Measurements from ENCODE around the gene NOS1AP. TPM values are rescaled to one million over a fixed set of nuclear protein-coding genes. Genes with fewer than 3 reads are reported as not detected.

NOS1AP gene
- total RNA-seq, 1 donor from 2014 or later = 20.7 TPM

- no peak for DNase-seq (ENCODE audit: low spot score)
These were observed 182.7 kb downstream of the NOS1AP start for GRCh38 chr1:162252214-162252613.

- DNase-seq (ENCODE audit: low spot score) = no peak
These were observed 184.3 kb downstream of the NOS1AP start for GRCh38 chr1:162253790-162254189.

GRCh38 chr1:162256287-162256686, 186.8 kb downstream of the NOS1AP start:
- DNase-seq (ENCODE audit: low spot score) = no peak

GRCh38 chr1:162258394-162258793, 188.9 kb downstream of the NOS1AP start:
- no peak for DNase-seq (ENCODE audit: low spot score)

- no peak for DNase-seq (ENCODE audit: low spot score)
These were observed 190.5 kb downstream of the NOS1AP start for GRCh38 chr1:162259894-162260455.

- DNase-seq (ENCODE audit: low spot score) = no peak
These were observed 194.6 kb downstream of the NOS1AP start for GRCh38 chr1:162264108-162264507.

GRCh38 chr1:162265983-162266382, 196.5 kb downstream of the NOS1AP start:
- DNase-seq (ENCODE audit: low spot score) = no peak

- DNase-seq (ENCODE audit: low spot score) = no peak
These were observed 200.7 kb downstream of the NOS1AP start for GRCh38 chr1:162270016-162270770.

- DNase-seq (ENCODE audit: low spot score) = no peak
These were observed 202.5 kb downstream of the NOS1AP start for GRCh38 chr1:162271972-162272371.

- no peak for DNase-seq (ENCODE audit: low spot score)
These were observed 202.9 kb downstream of the NOS1AP start for GRCh38 chr1:162272419-162272818.

GRCh38 chr1:162275622-162276175, 206.2 kb downstream of the NOS1AP start:
- no peak for DNase-seq (ENCODE audit: low spot score)

- DNase-seq (ENCODE audit: low spot score) = no peak
These were observed 207.0 kb downstream of the NOS1AP start for GRCh38 chr1:162276493-162276892.

- DNase-seq (ENCODE audit: low spot score) = no peak
These were observed 209.6 kb downstream of the NOS1AP start for GRCh38 chr1:162279136-162279498.

- DNase-seq (ENCODE audit: low spot score) = no peak
These were observed 211.9 kb downstream of the NOS1AP start for GRCh38 chr1:162281426-162281825.

- no peak for DNase-seq (ENCODE audit: low spot score)
These were observed 214.2 kb downstream of the NOS1AP start for GRCh38 chr1:162283657-162284056.

GRCh38 chr1:162284206-162284955, 214.9 kb downstream of the NOS1AP start:
- no peak for DNase-seq (ENCODE audit: low spot score)

GRCh38 chr1:162285149-162285561, 215.7 kb downstream of the NOS1AP start:
- DNase-seq (ENCODE audit: low spot score) = peak; percentile 88

- no peak for DNase-seq (ENCODE audit: low spot score)
These were observed 221.5 kb downstream of the NOS1AP start for GRCh38 chr1:162291000-162291399.

- no peak for DNase-seq (ENCODE audit: low spot score)
These were observed 222.9 kb downstream of the NOS1AP start for GRCh38 chr1:162292422-162292849.

GRCh38 chr1:162293073-162293692, 223.7 kb downstream of the NOS1AP start:
- no peak for DNase-seq (ENCODE audit: low spot score)

- no peak for DNase-seq (ENCODE audit: low spot score)
These were observed 224.5 kb downstream of the NOS1AP start for GRCh38 chr1:162294015-162294414.

GRCh38 chr1:162297208-162297607, 227.7 kb downstream of the NOS1AP start:
- no peak for DNase-seq (ENCODE audit: low spot score)

All from mucosa of gallbladder (tissue), 1 donor.